KMS-11 (cell line): ENCODE results near the gene CLIP3.

Source experiments
- H2AFZ ChIP-seq: fragments of 200-600 bp; sonication (generic); 2 replicates; pipeline ENCODE4 v1.6.1; 2016; ENCODE audit warnings: antibody characterized with exemption, mixed run types, low read depth
- H3K27ac ChIP-seq: fragments of 200-600 bp; sonication (generic); 2 replicates; pipeline ENCODE4 v1.6.1; 2016; ENCODE audit warnings: mild to moderate bottlenecking, mixed run types
- H3K27me3 ChIP-seq: fragments of 200-600 bp; sonication (generic); 2 replicates; pipeline ENCODE4 v1.6.1; 2017; ENCODE audit warnings: mild to moderate bottlenecking, low read depth, mixed run types, moderate library complexity; ENCODE audit not compliant: insufficient read depth
- H3K36me3 ChIP-seq: fragments of 200-600 bp; sonication (generic); 2 replicates; pipeline ENCODE4 v1.6.1; 2017; ENCODE audit warnings: mild to moderate bottlenecking, mixed run types; ENCODE audit not compliant: insufficient read depth
- H3K4me1 ChIP-seq: fragments of 200-600 bp; sonication (generic); 2 replicates; pipeline ENCODE4 v1.6.1; 2016; ENCODE audit warnings: mild to moderate bottlenecking, low read depth, mixed run types; ENCODE audit not compliant: poor library complexity, severe bottlenecking
- H3K4me2 ChIP-seq: fragments of 200-600 bp; sonication (generic); 2 replicates; pipeline ENCODE4 v1.7.0; 2016; ENCODE audit warnings: mild to moderate bottlenecking, mixed run types
- H3K4me3 ChIP-seq: fragments of 200-600 bp; sonication (generic); IDR thresholded peaks from 2 replicates; pipeline ENCODE4 v1.6.1; 2017; ENCODE audit warnings: low read depth, low read length, mixed read lengths; ENCODE audit not compliant: insufficient read depth
- H3K79me2 ChIP-seq: fragments of 200-600 bp; sonication (generic); 2 replicates; pipeline ENCODE4 v1.6.1; 2016; ENCODE audit warnings: low read depth, mixed run types; ENCODE audit not compliant: insufficient read depth
- H3K9ac ChIP-seq: fragments of 200-600 bp; sonication (generic); 2 replicates; pipeline ENCODE4 v1.6.1; 2016; ENCODE audit warnings: mild to moderate bottlenecking, mixed run types
- H4K20me1 ChIP-seq: fragments of 200-600 bp; sonication (generic); 2 replicates; pipeline ENCODE4 v1.6.1; 2016; ENCODE audit warnings: mild to moderate bottlenecking, mixed run types; ENCODE audit not compliant: insufficient read depth
- TF ChIP-seq, protein P1 (sequence below): fragments of 200-600 bp; sonication (generic); conservative IDR thresholded peaks from 2 replicates; pipeline ENCODE4 v1.6.1; 2017; ENCODE audit warnings: low read depth, mild to moderate bottlenecking, antibody characterized with exemption, low read length, moderate library complexity, mixed read lengths

Gene CLIP3

DNA sequence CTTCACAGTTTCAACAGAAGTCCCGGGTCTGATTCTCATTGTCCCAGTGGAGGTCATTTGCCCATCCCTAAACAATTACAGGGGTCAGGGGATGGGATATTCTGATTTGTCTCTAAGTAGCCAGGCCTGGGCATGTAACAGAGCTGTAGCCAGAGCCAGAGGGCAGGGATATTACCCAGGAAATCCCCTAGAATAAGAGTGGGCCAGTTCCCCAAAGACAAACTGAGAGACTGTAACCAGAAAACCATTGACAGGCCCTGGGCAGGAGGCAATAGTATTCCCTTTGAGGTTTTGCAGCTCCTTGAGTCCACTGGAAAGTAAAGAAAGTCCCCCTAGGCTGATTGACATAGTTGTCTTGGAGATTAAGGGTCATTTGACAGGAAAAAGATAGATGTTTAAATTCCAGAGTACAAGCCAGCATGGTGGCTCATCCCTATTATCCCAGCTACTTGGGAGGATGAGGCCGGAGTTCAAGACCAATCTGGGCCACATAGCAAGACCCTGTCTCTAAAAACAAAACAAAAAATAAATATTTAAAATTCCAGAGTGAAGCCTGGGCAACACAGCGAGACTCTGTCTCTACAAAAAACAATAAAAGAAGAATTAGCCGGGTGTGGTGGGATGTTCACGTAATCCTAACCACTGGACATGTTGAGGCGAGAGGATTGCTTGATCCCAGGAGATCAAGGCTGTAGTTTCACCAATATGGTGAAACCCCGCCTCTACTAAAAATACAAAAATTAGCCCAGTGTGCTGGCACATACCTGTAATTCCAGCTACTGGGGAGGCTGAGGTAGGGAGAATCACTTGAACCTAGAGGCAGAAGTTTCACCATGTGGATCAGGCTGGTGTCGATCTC lies 39.5 kb downstream of the CLIP3 start:
- no peak overlapping the region for H3K27ac ChIP-seq
- TF ChIP-seq, protein P1, sequence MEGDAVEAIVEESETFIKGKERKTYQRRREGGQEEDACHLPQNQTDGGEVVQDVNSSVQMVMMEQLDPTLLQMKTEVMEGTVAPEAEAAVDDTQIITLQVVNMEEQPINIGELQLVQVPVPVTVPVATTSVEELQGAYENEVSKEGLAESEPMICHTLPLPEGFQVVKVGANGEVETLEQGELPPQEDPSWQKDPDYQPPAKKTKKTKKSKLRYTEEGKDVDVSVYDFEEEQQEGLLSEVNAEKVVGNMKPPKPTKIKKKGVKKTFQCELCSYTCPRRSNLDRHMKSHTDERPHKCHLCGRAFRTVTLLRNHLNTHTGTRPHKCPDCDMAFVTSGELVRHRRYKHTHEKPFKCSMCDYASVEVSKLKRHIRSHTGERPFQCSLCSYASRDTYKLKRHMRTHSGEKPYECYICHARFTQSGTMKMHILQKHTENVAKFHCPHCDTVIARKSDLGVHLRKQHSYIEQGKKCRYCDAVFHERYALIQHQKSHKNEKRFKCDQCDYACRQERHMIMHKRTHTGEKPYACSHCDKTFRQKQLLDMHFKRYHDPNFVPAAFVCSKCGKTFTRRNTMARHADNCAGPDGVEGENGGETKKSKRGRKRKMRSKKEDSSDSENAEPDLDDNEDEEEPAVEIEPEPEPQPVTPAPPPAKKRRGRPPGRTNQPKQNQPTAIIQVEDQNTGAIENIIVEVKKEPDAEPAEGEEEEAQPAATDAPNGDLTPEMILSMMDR: no peak
- no peak overlapping the region for H3K4me3 ChIP-seq
- no peaks in the 10 kb centered on the region for H4K20me1 ChIP-seq
- H3K79me2 ChIP-seq: peaks cover 19% of the 10 kb centered on the region
- no peak overlapping the region for H2AFZ ChIP-seq
- H3K9ac ChIP-seq: no peak overlapping the region
- no peaks in the 10 kb centered on the region for H3K36me3 ChIP-seq
- H3K27me3 ChIP-seq: no peaks in the 10 kb centered on the region; the same call in 1 of the 2 replicates
- H3K4me2 ChIP-seq: no peak overlapping the region
- H3K4me1 ChIP-seq: peaks cover 8% of the 10 kb centered on the region

DNA sequence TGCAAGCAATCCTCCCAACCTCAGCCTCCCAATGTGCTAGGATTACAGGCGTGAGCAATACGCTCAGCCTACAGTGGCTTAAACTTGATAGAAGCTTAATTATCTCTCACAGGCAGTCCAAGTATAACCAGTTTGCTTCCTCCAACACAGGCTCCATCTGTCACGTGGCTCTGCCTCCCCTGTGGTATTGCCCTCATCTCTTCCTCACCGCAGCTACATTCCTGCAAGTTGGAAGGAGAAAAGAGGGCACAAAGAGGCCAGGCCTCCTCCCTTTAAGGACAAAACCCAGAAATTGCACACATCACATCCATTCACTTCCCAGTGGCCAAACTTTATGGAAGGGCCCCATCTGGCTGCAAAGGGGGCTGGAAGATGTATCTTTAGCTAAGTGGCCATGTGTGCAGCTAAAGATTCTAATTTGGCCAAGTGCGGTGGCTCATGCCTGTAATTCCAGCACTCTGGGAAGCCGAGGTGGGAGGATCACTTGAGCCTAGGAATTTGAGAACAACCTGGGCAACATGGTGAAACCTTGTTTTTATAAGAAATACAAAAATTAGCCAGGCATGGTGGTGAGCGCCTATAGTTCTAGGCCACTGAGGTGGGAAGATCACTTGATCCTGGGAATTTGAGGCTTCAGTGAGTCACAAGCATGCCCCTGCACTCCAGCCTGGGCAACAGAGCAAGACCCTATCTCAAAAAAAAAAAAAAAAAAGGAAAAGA lies 40.8 kb downstream of the CLIP3 start:
- no peak overlapping the region for H3K4me3 ChIP-seq
- H3K27ac ChIP-seq: no peak overlapping the region
- H3K36me3 ChIP-seq: no peaks in the 10 kb centered on the region
- no peak overlapping the region for H3K4me2 ChIP-seq
- TF ChIP-seq, protein P1: no peak
- peaks cover 8% of the 10 kb centered on the region for H3K4me1 ChIP-seq
- H3K9ac ChIP-seq: no peak overlapping the region
- H2AFZ ChIP-seq: no peak overlapping the region
- peaks cover 16% of the 10 kb centered on the region for H3K79me2 ChIP-seq
- no peaks in the 10 kb centered on the region for H4K20me1 ChIP-seq
- H3K27me3 ChIP-seq: peaks cover 6% of the 10 kb centered on the region; the same call in 1 of the 2 replicates

DNA sequence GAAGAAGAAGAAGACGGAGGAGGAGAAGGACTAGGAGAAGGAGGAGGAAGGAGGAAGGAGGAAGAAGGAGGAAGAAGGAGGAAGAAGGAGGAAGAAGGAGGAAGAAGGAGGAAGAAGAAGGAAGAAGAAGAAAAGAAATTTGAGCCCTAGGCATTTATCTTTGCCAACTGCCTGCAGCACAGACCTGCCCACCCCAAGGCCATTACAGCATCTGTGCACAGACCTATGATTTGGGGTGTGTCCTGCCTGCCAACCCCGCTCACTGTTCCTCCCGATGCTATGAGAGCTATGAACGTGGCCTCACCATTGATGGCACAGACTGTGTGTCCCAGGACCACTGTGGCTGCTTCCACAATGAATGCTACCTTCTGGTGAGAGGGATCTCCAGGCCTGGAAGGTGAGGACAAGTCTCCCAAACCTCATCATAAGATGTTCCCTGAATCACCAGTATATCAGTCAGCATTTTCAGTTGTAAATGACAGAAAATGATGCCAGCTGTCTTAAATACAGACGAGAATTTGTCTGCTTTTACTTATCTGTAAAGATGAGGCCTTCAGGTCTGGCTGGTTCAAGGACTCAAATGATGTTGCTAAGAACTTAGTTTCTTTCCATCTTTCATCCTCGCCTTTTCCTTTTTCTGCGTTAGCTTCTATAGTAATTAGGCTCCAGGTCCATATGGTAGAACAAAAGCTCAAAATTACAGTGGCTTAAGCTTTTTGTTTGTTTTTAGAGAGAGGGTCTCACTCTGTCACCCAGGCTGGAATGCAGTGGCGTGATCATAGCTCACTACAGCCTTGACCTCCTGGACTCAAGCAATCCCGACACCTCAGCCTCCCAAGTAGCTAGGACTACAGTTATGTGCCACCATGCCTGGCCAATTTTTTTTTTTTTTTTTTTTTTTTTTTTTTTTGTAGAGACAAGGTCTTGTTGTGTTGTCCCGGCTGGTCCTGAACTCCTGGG lies 41.6 kb downstream of the CLIP3 start:
- no peak overlapping the region for H3K9ac ChIP-seq
- H2AFZ ChIP-seq: no peak overlapping the region
- no peaks in the 10 kb centered on the region for H4K20me1 ChIP-seq
- peaks cover 10% of the 10 kb centered on the region; the same call in 1 of the 2 replicates for H3K27me3 ChIP-seq
- H3K4me3 ChIP-seq: no peak overlapping the region
- H3K4me1 ChIP-seq: peaks cover under 1% of the 10 kb centered on the region
- no peak overlapping the region for H3K27ac ChIP-seq
- TF ChIP-seq, protein P1: no peak
- no peak overlapping the region for H3K4me2 ChIP-seq
- no peaks in the 10 kb centered on the region for H3K36me3 ChIP-seq
- peaks cover 7% of the 10 kb centered on the region for H3K79me2 ChIP-seq

DNA sequence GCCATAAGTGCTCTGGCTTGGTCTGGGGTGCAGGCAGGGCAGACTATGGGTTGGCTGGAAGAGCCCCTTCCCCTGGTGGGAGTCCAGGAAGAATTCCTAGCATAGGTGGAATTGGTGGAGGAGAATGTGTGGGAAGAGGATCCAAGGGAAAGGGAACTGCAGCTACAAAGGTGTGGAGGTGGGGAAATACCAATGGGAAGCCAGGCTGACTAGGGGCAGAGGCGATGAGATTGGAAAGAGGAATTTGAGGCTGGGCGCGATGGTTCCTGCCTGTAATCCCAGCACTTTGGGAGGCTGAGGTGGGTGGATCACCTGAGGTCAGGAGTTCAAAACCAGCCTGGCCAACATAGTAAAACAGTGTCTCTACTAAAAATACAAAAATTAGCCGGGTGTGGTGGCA lies 42.5 kb downstream of the CLIP3 start:
- Histone ChIP-seq H3K9ac (no peak overlapping the region), H3K79me2 (no peaks in the 10 kb centered on the region), H2AFZ (no peak overlapping the region), H3K4me3 (no peak overlapping the region), H3K4me1 (no peaks in the 10 kb centered on the region), H3K4me2 (no peak overlapping the region), H3K27ac (no peak overlapping the region), H4K20me1 (no peaks in the 10 kb centered on the region), H3K36me3 (no peaks in the 10 kb centered on the region), H3K27me3 (peaks cover 10% of the 10 kb centered on the region; the same call in 1 of the 2 replicates)
- TF ChIP-seq, protein P1: no peak
